Trophoblast cell (in vitro differentiated cells and primary cell): ENCODE data around the gene CCDC137.

Source experiments
- DNase-seq, 2 donors: peaks; one replicate each; pipeline ENCODE4 v3.0.0-alpha.2; 2016
- H2AFZ ChIP-seq: 2 replicates; pipeline ENCODE4 v1.6.1; 2013; ENCODE audit warnings: low read length, moderate library complexity, mild to moderate bottlenecking; ENCODE audit not compliant: insufficient read depth, poor library complexity
- H2AK5ac ChIP-seq: 2 replicates; pipeline ENCODE4 v1.6.1; 2013; ENCODE audit warnings: mild to moderate bottlenecking, low read length
- H2BK120ac ChIP-seq: 2 replicates; pipeline ENCODE4 v1.6.1; 2013; ENCODE audit warnings: low read length, mild to moderate bottlenecking, moderate library complexity; ENCODE audit not compliant: insufficient read depth, poor library complexity
- H2BK12ac ChIP-seq: 2 replicates; pipeline ENCODE4 v1.6.1; 2013; ENCODE audit warnings: mild to moderate bottlenecking, low read length, moderate library complexity
- H2BK5ac ChIP-seq: 2 replicates; pipeline ENCODE4 v1.6.1; 2013; ENCODE audit warnings: low read length, low read depth, moderate library complexity, mild to moderate bottlenecking; ENCODE audit not compliant: poor library complexity
- H3K14ac ChIP-seq: 2 replicates; pipeline ENCODE4 v1.6.1; 2013; ENCODE audit warnings: mild to moderate bottlenecking, low read length
- H3K18ac ChIP-seq: 2 replicates; pipeline ENCODE4 v1.6.1; 2013; ENCODE audit warnings: mild to moderate bottlenecking, low read length
- H3K23ac ChIP-seq: 2 replicates; pipeline ENCODE4 v1.6.1; 2013; ENCODE audit warnings: low read length
- H3K27ac ChIP-seq: 2 replicates; pipeline ENCODE4 v1.5.1; 2013; ENCODE audit warnings: low read depth, mild to moderate bottlenecking, inconsistent platforms, low read length, moderate library complexity
- H3K27me3 ChIP-seq: 2 replicates; pipeline ENCODE4 v1.6.1; 2013; ENCODE audit warnings: inconsistent platforms, mild to moderate bottlenecking, low read length, moderate library complexity; ENCODE audit not compliant: insufficient read depth
- H3K36me3 ChIP-seq, 2 experiments: 1 replicate in 1 of 2; 2 replicates in 1 of 2; pipeline ENCODE4 v1.6.1; 2013; ENCODE audit warnings: low read length in 2 of 2, mild to moderate bottlenecking in 2 of 2, moderate library complexity in 1 of 2; ENCODE audit not compliant: insufficient read depth in 2 of 2, control insufficient read depth in 1 of 2
- H3K4ac ChIP-seq: 2 replicates; pipeline ENCODE4 v1.6.1; 2013; ENCODE audit warnings: low read depth, mild to moderate bottlenecking, low read length, moderate library complexity
- H3K4me1 ChIP-seq, 2 experiments: 1 replicate in 1 of 2; 2 replicates in 1 of 2; pipeline ENCODE4 v1.6.1; 2013; ENCODE audit warnings: low read length in 2 of 2, mild to moderate bottlenecking in 2 of 2, moderate library complexity in 1 of 2; ENCODE audit not compliant: insufficient read depth in 2 of 2, control insufficient read depth in 1 of 2
- H3K4me2 ChIP-seq: 2 replicates; pipeline ENCODE4 v1.6.1; 2013; ENCODE audit warnings: inconsistent platforms, mild to moderate bottlenecking, low read length, moderate library complexity
- H3K4me3 ChIP-seq: 2 replicates; pipeline ENCODE4 v1.5.1; 2013; ENCODE audit warnings: mild to moderate bottlenecking, low read depth, low read length, inconsistent platforms
- H3K79me1 ChIP-seq: one replicate; pipeline ENCODE4 v1.6.1; 2013; ENCODE audit warnings: low read length
- H3K79me2 ChIP-seq: 2 replicates; pipeline ENCODE4 v1.6.1; 2013; ENCODE audit warnings: low read length, mild to moderate bottlenecking; ENCODE audit not compliant: control insufficient read depth, insufficient read depth, poor library complexity
- H3K9ac ChIP-seq: 2 replicates; pipeline ENCODE4 v1.6.1; 2013; ENCODE audit warnings: mild to moderate bottlenecking, low read length
- H3K9me3 ChIP-seq: 2 replicates; pipeline ENCODE4 v1.6.1; 2013; ENCODE audit warnings: low read depth, mild to moderate bottlenecking, control low read depth, inconsistent platforms, low read length; ENCODE audit not compliant: insufficient read depth
- H4K12ac ChIP-seq: 2 replicates; pipeline ENCODE4 v1.6.1; 2013; ENCODE audit warnings: low read depth, mild to moderate bottlenecking, low read length, moderate library complexity
- H4K8ac ChIP-seq: 2 replicates; pipeline ENCODE4 v1.6.1; 2013; ENCODE audit warnings: low read depth, mild to moderate bottlenecking, low read length, moderate library complexity
- H4K91ac ChIP-seq: one replicate; pipeline ENCODE4 v1.6.1; 2013; ENCODE audit warnings: low read depth, mild to moderate bottlenecking, low read length, moderate library complexity
- WGBS: extraction: QIAGEN DNeasy Blood & Tissue Kit; methylation state at CpG from one replicate; pipeline ENCODE4 v1.1.7; 2013; ENCODE audit warnings: missing lambda C conversion rate; ENCODE audit not compliant: insufficient read length, insufficient coverage; ENCODE audit errors: extremely low coverage; 5-methylcytosine and 5-hydroxymethylcytosine counted together

The CCDC137 gene

DNA sequence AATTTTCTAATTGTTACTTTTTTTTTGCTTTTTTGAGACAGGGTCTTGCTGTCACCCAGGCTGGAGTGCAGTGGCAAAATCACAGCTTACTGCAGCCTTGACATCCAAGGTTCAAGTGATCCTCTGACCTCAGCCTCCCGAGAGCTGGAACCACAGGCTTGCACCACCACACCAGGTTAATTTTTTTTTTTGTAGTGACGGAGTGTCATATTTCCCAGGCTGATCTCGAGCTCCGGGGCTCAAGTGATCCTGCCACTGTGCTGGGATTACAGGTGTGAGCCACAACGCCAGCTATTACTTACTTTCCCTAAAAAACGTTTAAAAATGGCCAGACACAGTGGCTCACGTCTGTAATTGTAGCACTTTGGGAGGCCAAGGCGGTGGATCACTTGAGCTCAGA lies 36.3 kb upstream of the CCDC137 start:
- Histone ChIP-seq H2BK5ac (no peak overlapping the region), H2AK5ac (no peak overlapping the region), H3K4me2 (no peak overlapping the region), H4K12ac (no peak overlapping the region), H3K4me1 (peaks cover 0 to under 1% of the 10 kb centered on the region in 2 experiments), H4K91ac (no peak overlapping the region), H4K8ac (no peak overlapping the region), H3K9me3 (no peaks in the 10 kb centered on the region), H3K9ac (no peak overlapping the region), H3K36me3 (peaks cover 41 to 47% of the 10 kb centered on the region in 2 experiments), H3K4ac (peak overlapping the region; percentile 82), H3K18ac (no peak overlapping the region), H2BK120ac (no peak overlapping the region), H3K14ac (no peak overlapping the region), H2AFZ (no peak overlapping the region), H2BK12ac (no peak overlapping the region), H3K23ac (no peak overlapping the region), H3K79me2 (peaks cover 2% of the 10 kb centered on the region), H3K4me3 (no peak overlapping the region), H3K27me3 (no peaks in the 10 kb centered on the region), H3K79me1 (no peaks in the 10 kb centered on the region), H3K27ac (no peak overlapping the region)
- WGBS: no CpG with 5 or more reads among the region's 8 CpGs
- no peak for DNase-seq

DNA sequence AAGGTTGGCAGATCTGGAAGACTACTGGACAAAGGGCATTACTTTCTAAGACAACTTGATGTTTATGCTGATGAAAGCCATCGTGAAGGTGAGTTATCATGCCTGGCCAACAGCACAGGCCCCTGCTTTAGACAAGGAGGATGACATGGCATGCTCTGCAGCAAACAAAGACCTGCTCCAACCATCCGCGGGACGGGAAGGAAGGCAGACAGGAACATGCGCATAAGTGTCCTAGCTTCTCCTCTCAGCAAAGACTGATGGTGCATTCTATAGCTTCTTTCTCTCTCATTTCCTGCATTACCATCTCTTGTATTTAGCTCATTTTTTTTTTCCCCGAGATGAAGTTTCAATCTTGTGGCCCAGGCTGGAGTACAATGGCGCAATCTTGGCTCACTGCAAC lies 35.1 kb upstream of the CCDC137 start:
- H3K4me1 ChIP-seq: peaks cover 6 to 7% of the 10 kb centered on the region in 2 experiments
- no peak overlapping the region for H3K27ac ChIP-seq
- no peak overlapping the region for H4K12ac ChIP-seq
- no peak overlapping the region for H2AFZ ChIP-seq
- H4K8ac ChIP-seq: no peak overlapping the region
- no peak overlapping the region for H2BK12ac ChIP-seq
- no peak overlapping the region for H2BK120ac ChIP-seq
- no peak overlapping the region for H4K91ac ChIP-seq
- H3K9ac ChIP-seq: no peak overlapping the region
- H3K9me3 ChIP-seq: no peaks in the 10 kb centered on the region
- WGBS: no CpG with 5 or more reads among the region's 7 CpGs
- H3K36me3 ChIP-seq: peaks cover 35 to 36% of the 10 kb centered on the region in 2 experiments
- H3K4me3 ChIP-seq: no peak overlapping the region
- no peak overlapping the region for H2AK5ac ChIP-seq
- H2BK5ac ChIP-seq: no peak overlapping the region
- H3K23ac ChIP-seq: no peak overlapping the region
- H3K14ac ChIP-seq: no peak overlapping the region
- H3K4ac ChIP-seq: peak overlapping the region; percentile 1
- DNase-seq: no peak
- peaks cover 4% of the 10 kb centered on the region for H3K79me1 ChIP-seq
- H3K18ac ChIP-seq: no peak overlapping the region
- H3K27me3 ChIP-seq: no peaks in the 10 kb centered on the region
- H3K79me2 ChIP-seq: peaks cover 12% of the 10 kb centered on the region
- no peak overlapping the region for H3K4me2 ChIP-seq

DNA sequence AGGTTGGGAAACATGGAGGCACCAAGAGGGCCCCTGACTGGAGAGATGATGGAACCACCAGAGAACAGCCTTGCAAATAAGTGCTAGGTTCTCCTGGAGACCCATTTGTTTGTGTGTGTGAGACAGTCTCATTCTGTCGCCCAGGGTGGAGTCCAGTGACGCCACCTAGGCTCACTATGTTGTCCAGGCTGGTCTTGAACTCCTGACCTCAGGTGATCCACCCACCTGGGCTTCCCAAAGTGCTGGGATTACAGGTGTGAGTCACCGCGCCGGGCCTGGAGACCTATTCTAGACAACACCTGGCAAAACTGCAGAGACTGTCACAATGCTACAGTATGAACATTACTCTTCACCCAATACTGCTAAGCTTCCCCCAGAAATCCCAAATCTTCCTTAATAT lies 31.1 kb upstream of the CCDC137 start:
- Histone ChIP-seq H3K27me3 (no peaks in the 10 kb centered on the region), H3K4me3 (no peak overlapping the region), H3K23ac (no peak overlapping the region), H2BK12ac (no peak overlapping the region), H3K79me1 (peaks cover 8% of the 10 kb centered on the region), H3K4me2 (peak overlapping the region; percentile 87), H2AFZ (no peak overlapping the region), H3K9me3 (no peaks in the 10 kb centered on the region), H3K9ac (no peak overlapping the region), H4K91ac (no peak overlapping the region), H3K79me2 (peaks cover 15% of the 10 kb centered on the region), H2BK5ac (no peak overlapping the region), H3K27ac (no peak overlapping the region), H4K12ac (no peak overlapping the region), H3K14ac (no peak overlapping the region), H3K36me3 (peaks cover 6 to 8% of the 10 kb centered on the region in 2 experiments), H3K4ac (peak overlapping the region; percentile 100), H2BK120ac (no peak overlapping the region), H3K4me1 (peaks cover 6 to 7% of the 10 kb centered on the region in 2 experiments), H4K8ac (no peak overlapping the region), H2AK5ac (no peak overlapping the region), H3K18ac (no peak overlapping the region)
- no CpG with 5 or more reads among the region's 5 CpGs for WGBS
- peak; percentile 61 to 70 for DNase-seq

DNA sequence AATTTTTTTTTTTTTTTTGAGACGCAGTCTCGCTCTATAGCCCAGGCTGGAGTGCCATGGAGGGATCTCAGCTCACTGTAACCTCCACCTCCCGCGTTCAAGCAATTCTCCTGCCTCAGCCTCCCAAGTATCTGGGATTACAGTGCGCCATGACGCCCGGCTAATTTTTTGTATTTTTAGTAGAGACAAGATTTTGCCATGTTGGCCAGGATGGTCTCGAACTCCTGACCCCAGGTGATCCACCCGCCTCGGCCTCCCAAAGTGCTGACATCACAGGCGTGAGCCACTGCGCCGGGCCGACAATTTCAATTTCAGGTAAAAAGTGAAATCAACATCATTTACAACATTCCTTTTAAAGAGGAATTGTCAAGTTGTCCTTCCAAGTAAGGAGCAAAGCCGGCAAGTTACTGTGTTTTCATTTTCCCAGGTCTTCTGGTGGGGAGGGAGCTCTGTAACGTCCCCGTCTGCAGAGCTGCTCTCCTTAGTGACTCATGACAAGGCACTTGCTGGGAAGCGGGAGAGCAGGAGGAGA lies 30.5 kb upstream of the CCDC137 start:
- Histone ChIP-seq H3K23ac (no peak overlapping the region), H3K27me3 (no peaks in the 10 kb centered on the region), H3K79me2 (peaks cover 13% of the 10 kb centered on the region), H3K79me1 (peaks cover 8% of the 10 kb centered on the region), H4K12ac (peak overlapping the region; percentile 99), H3K9me3 (no peaks in the 10 kb centered on the region), H3K27ac (peak overlapping the region; percentile 91), H3K4me3 (peak overlapping the region; percentile 93), H3K36me3 (peaks cover 4 to 5% of the 10 kb centered on the region in 2 experiments), H2BK5ac (peak overlapping the region; percentile 99), H3K9ac (peak overlapping the region; percentile 95), H2BK12ac (peak overlapping the region; percentile 68), H4K91ac (peak overlapping the region; percentile 97), H2BK120ac (peak overlapping the region; percentile 89), H3K14ac (peak overlapping the region; percentile 100), H3K4ac (peak overlapping the region; percentile 100), H2AFZ (peak overlapping the region; percentile 96), H3K4me1 (peaks cover 6 to 7% of the 10 kb centered on the region in 2 experiments), H3K18ac (peak overlapping the region; percentile 100), H3K4me2 (peak overlapping the region; percentile 87), H2AK5ac (peak overlapping the region; percentile 99), H4K8ac (peak overlapping the region; percentile 96)
- DNase-seq: peak; percentile 61 to 74
- WGBS: no CpG with 5 or more reads among the region's 18 CpGs
